ENCODE results near the gene CPN2.

The CPN2 gene

GRCh38 chr3:194381460-194381875 is 30.3 kb upstream of the CPN2 start:
- DNase-seq (ENCODE audit: low read depth): no peak
- TF ChIP-seq CTCF (conservative IDR thresholded peaks at IDR 0.05; ENCODE audit: low read length): no peak
- H3K4me3 ChIP-seq (ENCODE audit: low read length): no peak overlapping the region

- TF ChIP-seq CTCF (conservative IDR thresholded peaks at IDR 0.05; ENCODE audit: low read length): no peak
- DNase-seq (ENCODE audit: low read depth): no peak
Measured at GRCh38 chr3:194380326-194380725, 29.2 kb upstream of the CPN2 start.

GRCh38 chr3:194379651-194380050 is 28.5 kb upstream of the CPN2 start:
- no peak for DNase-seq (ENCODE audit: low read depth)
- no peak for TF ChIP-seq CTCF (conservative IDR thresholded peaks at IDR 0.05; ENCODE audit: low read length)
- H3K4me3 ChIP-seq (ENCODE audit: low read length): no peak overlapping the region

More at GRCh38 chr3:194380326-194380725, 29.2 kb upstream of the CPN2 start:
- no peak overlapping the region for H3K4me3 ChIP-seq (ENCODE audit: low read length)

GRCh38 chr3:194379231-194379630 is 28.1 kb upstream of the CPN2 start:
- DNase-seq (ENCODE audit: low read depth): no peak
- TF ChIP-seq CTCF (conservative IDR thresholded peaks at IDR 0.05; ENCODE audit: low read length): no peak

GRCh38 chr3:194377708-194378107 is 26.6 kb upstream of the CPN2 start:
- no peak for DNase-seq (ENCODE audit: low read depth)

More at GRCh38 chr3:194379231-194379630, 28.1 kb upstream of the CPN2 start:
- H3K4me3 ChIP-seq (ENCODE audit: low read length): no peak overlapping the region

GRCh38 chr3:194376241-194376560 is 25.1 kb upstream of the CPN2 start:
- H3K4me3 ChIP-seq (ENCODE audit: low read length): no peak overlapping the region
- TF ChIP-seq CTCF (conservative IDR thresholded peaks at IDR 0.05; ENCODE audit: low read length): no peak
- DNase-seq (ENCODE audit: low read depth): no peak

More at GRCh38 chr3:194377708-194378107, 26.6 kb upstream of the CPN2 start:
- no peak for TF ChIP-seq CTCF (conservative IDR thresholded peaks at IDR 0.05; ENCODE audit: low read length)
- H3K4me3 ChIP-seq (ENCODE audit: low read length): no peak overlapping the region

GRCh38 chr3:194375473-194376240 is 24.5 kb upstream of the CPN2 start:
- H3K4me3 ChIP-seq (ENCODE audit: low read length): no peak overlapping the region
- no peak for DNase-seq (ENCODE audit: low read depth)
- TF ChIP-seq CTCF (conservative IDR thresholded peaks at IDR 0.05; ENCODE audit: low read length): no peak
